HCT116 (cell line): ENCODE measurements around the gene GLOD4. TPM values are rescaled to one million over a fixed set of nuclear protein-coding genes. Genes with fewer than 3 reads are reported as not detected.
A peak's percentile ranks its signal among the peaks of the same experiment; 100 is the strongest.

Experiments used
- ATAC-seq: fragments of 200-7000 bp; cut with Tn5 transposase; 2 replicates; pipeline ENCODE4 v1.9.1; 2020; ENCODE audit warnings: mild to moderate bottlenecking, moderate library complexity
- BruUV-seq: library from RNA; stranded (reverse); fragments of 400-500 nt; replicated peaks from 2 replicates; lab custom pipeline; 2021; lab: Mats Ljungman, UMichigan
- CTCF ChIA-PET: fragments of 300-600 bp; sonication (Branson Sonifier 250); formaldehyde crosslinking; loops from one replicate; lab custom pipeline; 2021; ENCODE audit warnings: antibody characterized with exemption; lab: Charles Lee
- POLR2A ChIA-PET: fragments of 300-600, 350-600 bp; sonication (Branson Sonifier 250); formaldehyde crosslinking; loops from one replicate; lab custom pipeline; 2021; ENCODE audit warnings: antibody characterized with exemption; lab: Charles Lee
- RAD21 ChIA-PET, 2 experiments: fragments of 300-600 bp; sonication (Branson Sonifier 250); formaldehyde crosslinking; loops; one replicate each; lab custom pipeline; 2023; ENCODE audit warnings: low total read pairs in 2 of 2; ENCODE audit not compliant: uncharacterized antibody in 2 of 2, unreplicated experiment in 2 of 2, low non-redundant PET in 1 of 2; lab: Charles Lee
- DNase-seq: peaks from one replicate; pipeline ENCODE4 v3.0.0-alpha.2; 2010; ENCODE audit warnings: low read depth, low spot score
- H2AFZ ChIP-seq: fragments of 200-600 bp; shearing (Covaris generic), sonication (generic); 2 replicates; pipeline ENCODE4 v1.6.1; 2017; ENCODE audit warnings: low read depth, mixed run types, mixed read lengths, antibody characterized with exemption, low read length; ENCODE audit not compliant: poor library complexity, severe bottlenecking
- H3K27ac ChIP-seq: 2 replicates; pipeline ENCODE4 v1.5.1; 2012; ENCODE audit warnings: low read depth, low read length
- H3K27me3 ChIP-seq: fragments of 200-600 bp; sonication (generic); 2 replicates; pipeline ENCODE4 v1.6.1; 2016; ENCODE audit warnings: mixed run types, low read length, mixed read lengths; ENCODE audit not compliant: insufficient read depth
- H3K36me3 ChIP-seq, 2 experiments: fragments of 200-500 bp in 1 of 2; fragments of 200-600 bp in 1 of 2; sonication (Bioruptor generic) in 1 of 2; sonication (generic) in 1 of 2; 2 replicates each; pipeline versions ENCODE4 v1.5.1 to v1.6.1; 2014 to 2016; ENCODE audit warnings: low read length in 2 of 2, inconsistent platforms in 1 of 2, mixed read lengths in 1 of 2, mixed run types in 1 of 2; ENCODE audit not compliant: insufficient read depth in 2 of 2, control insufficient read depth in 1 of 2
- H3K4me1 ChIP-seq, 2 experiments: fragments of 200-600 bp in 1 of 2; sonication (generic) in 1 of 2; 2 replicates each; pipeline versions ENCODE4 v1.5.1 to v1.6.1; 2012 to 2017; ENCODE audit warnings: low read length in 2 of 2, inconsistent platforms in 1 of 2, mild to moderate bottlenecking in 1 of 2, mixed read lengths in 1 of 2, mixed run types in 1 of 2, moderate library complexity in 1 of 2; ENCODE audit not compliant: insufficient read depth in 2 of 2, control insufficient read depth in 1 of 2
- H3K4me2 ChIP-seq: fragments of 200-600 bp; sonication (generic); 2 replicates; pipeline ENCODE4 v1.6.1; 2017; ENCODE audit warnings: mixed run types, low read length, mixed read lengths
- H3K4me3 ChIP-seq, 2 experiments: fragments of 200-600 bp in 1 of 2; sonication (generic) in 1 of 2; replicated peaks in 1 of 2; 2 replicates each; pipeline ENCODE4 v1.5.1; 2011 to 2016; ENCODE audit warnings: low read length in 2 of 2, control low read depth in 1 of 2, low read depth in 1 of 2, mild to moderate bottlenecking in 1 of 2, mixed read lengths in 1 of 2, mixed run types in 1 of 2
- H3K79me2 ChIP-seq: fragments of 200-600 bp; sonication (generic); 2 replicates; pipeline ENCODE4 v1.6.1; 2017; ENCODE audit warnings: mild to moderate bottlenecking, mixed run types, low read length, moderate library complexity, mixed read lengths; ENCODE audit not compliant: insufficient read depth
- H3K9ac ChIP-seq: fragments of 200-600 bp; sonication (generic); 2 replicates; pipeline ENCODE4 v1.6.1; 2016; ENCODE audit warnings: low read length, mixed read lengths
- H3K9me2 ChIP-seq: fragments of 200-600 bp; sonication (generic), shearing (Covaris generic); 2 replicates; pipeline ENCODE4 v1.6.1; 2017; ENCODE audit warnings: mixed run types, mild to moderate bottlenecking, moderate library complexity; ENCODE audit not compliant: insufficient read depth
- H3K9me3 ChIP-seq, 2 experiments: fragments of 200-500 bp in 1 of 2; fragments of 200-600 bp in 1 of 2; sonication (Bioruptor generic) in 1 of 2; sonication (generic) in 1 of 2; 2 replicates each; pipeline ENCODE4 v1.6.1; 2014 to 2017; ENCODE audit warnings: low read length in 2 of 2, mixed read lengths in 2 of 2, inconsistent platforms in 1 of 2, low read depth in 1 of 2, mild to moderate bottlenecking in 1 of 2, mixed run types in 1 of 2, moderate library complexity in 1 of 2; ENCODE audit not compliant: control insufficient read depth in 1 of 2, insufficient read depth in 1 of 2
- H4K20me1 ChIP-seq: fragments of 200-600 bp; sonication (generic), shearing (Covaris generic); 2 replicates; pipeline ENCODE4 v1.6.1; 2017; ENCODE audit warnings: mixed run types, mild to moderate bottlenecking, moderate library complexity; ENCODE audit not compliant: insufficient read depth
- ATF3 ChIP-seq: IDR thresholded peaks from 2 replicates; pipeline ENCODE4 v1.6.1; 2012
- CBX3 ChIP-seq: IDR thresholded peaks from 2 replicates; pipeline ENCODE4 v1.6.1; 2012; ENCODE audit warnings: low read depth
- CEBPB ChIP-seq: IDR thresholded peaks from 2 replicates; pipeline ENCODE4 v1.6.1; 2012; ENCODE audit warnings: low read depth
- CTCF ChIP-seq, 3 experiments: fragments of 200-600 bp in 1 of 3; sonication (generic) in 1 of 3; IDR thresholded peaks in 2 of 3; conservative IDR thresholded peaks in 1 of 3; 2 replicates each; pipeline ENCODE4 v1.5.1; 2012 to 2017; ENCODE audit warnings: low read depth in 2 of 3, low read length in 2 of 3, antibody characterized with exemption in 1 of 3, borderline replicate concordance in 1 of 3, control low read depth in 1 of 3, mild to moderate bottlenecking in 1 of 3, mixed read lengths in 1 of 3, mixed run types in 1 of 3, moderate library complexity in 1 of 3; ENCODE audit not compliant: insufficient read depth in 1 of 3
- EGR1 ChIP-seq: IDR thresholded peaks from 2 replicates; pipeline ENCODE4 v1.6.1; 2012; ENCODE audit warnings: low read depth
- ELF1 ChIP-seq: IDR thresholded peaks from 2 replicates; pipeline ENCODE4 v1.6.1; 2012; ENCODE audit warnings: low read depth, borderline replicate concordance
- EZH2 ChIP-seq: fragments of 200-600 bp; sonication (generic); IDR thresholded peaks from 2 replicates; pipeline ENCODE4 v1.6.1; 2017; ENCODE audit warnings: antibody characterized with exemption, mixed run types
- EZH2phosphoT487 ChIP-seq: fragments of 200-600 bp; IDR thresholded peaks from 2 replicates; pipeline ENCODE4 v1.6.1; 2018; ENCODE audit warnings: antibody characterized with exemption, borderline replicate concordance
- FOSL1 ChIP-seq: IDR thresholded peaks from 2 replicates; pipeline ENCODE4 v1.6.1; 2012; ENCODE audit warnings: low read depth
- POLR2AphosphoS5 ChIP-seq: IDR thresholded peaks from 2 replicates; pipeline ENCODE4 v1.6.1; 2011; ENCODE audit warnings: mild to moderate bottlenecking, low read depth, low read length, moderate library complexity
- SIN3A ChIP-seq: IDR thresholded peaks from 2 replicates; pipeline ENCODE4 v1.6.1; 2012; ENCODE audit warnings: low read depth
- TCF7L2 ChIP-seq: IDR thresholded peaks from 2 replicates; pipeline ENCODE4 v1.7.0; 2011; ENCODE audit warnings: borderline replicate concordance, inconsistent platforms; ENCODE audit not compliant: insufficient read depth, insufficient read length; ENCODE audit errors: extremely low read depth
- YY1 ChIP-seq: IDR thresholded peaks from 2 replicates; pipeline ENCODE4 v1.6.1; 2011; ENCODE audit warnings: low read length, low read depth, moderate library complexity, mild to moderate bottlenecking; ENCODE audit not compliant: insufficient replicate concordance; ENCODE audit errors: extremely low read depth
- ZFX ChIP-seq: fragments of 450-650 bp; IDR thresholded peaks from 2 replicates; pipeline ENCODE4 v1.6.1; 2017
- ZNF274 ChIP-seq: fragments of 200-500 bp; sonication (Bioruptor generic); IDR thresholded peaks from 2 replicates; pipeline ENCODE4 v1.6.1; 2014; ENCODE audit warnings: mild to moderate bottlenecking, low read depth, low read length, inconsistent platforms
- intact Hi-C: fragments of 100-400 bp; cut with micrococcal nuclease; formaldehyde crosslinking; loops from 2 replicates; pipeline ENCODE4 v1.10.0; 2022
- total RNA-seq: library from RNA; stranded (reverse); gene quantifications from one replicate; pipeline ENCODE4 v1.2.1, GENCODE V29; 2021; ENCODE audit not compliant: unreplicated experiment

Gene GLOD4
- total RNA-seq, 1 experiment from 2014 or later, result 80.7 TPM

GRCh38 chr17:721540-721937 lies 60.5 kb downstream of the GLOD4 start:
- TSS peak; percentile 23 for BruUV-seq
- no peak for ATAC-seq
- Histone ChIP-seq H3K4me1 (no peaks in the 10 kb centered on the region), H3K36me3 (no peaks in the 10 kb centered on the region), H3K79me2 (no peaks in the 10 kb centered on the region), H3K9me2 (no peaks in the 10 kb centered on the region), H2AFZ (no peak overlapping the region), H3K27me3 (no peaks in the 10 kb centered on the region), H3K9me3 (no peaks in the 10 kb centered on the region), H3K4me3 (no peak overlapping the region), H3K9ac (no peak overlapping the region), H3K4me2 (no peak overlapping the region), H4K20me1 (no peaks in the 10 kb centered on the region), H3K27ac (no peak overlapping the region)
- DNase-seq, result no peak
- ChIA-PET POLR2A (no interaction called here), RAD21 (no interaction called here), CTCF (no interaction called here)
- TF ChIP-seq ATF3 (no peak), ELF1 (no peak), EGR1 (no peak), CEBPB (no peak), CBX3 (no peak), FOSL1 (no peak), ZNF274 (no peak), EZH2phosphoT487 (no peak), SIN3A (no peak), EZH2 (no peak), POLR2AphosphoS5 (no peak), CTCF (IDR thresholded peaks at IDR 0.05 in 2 of 3, conservative IDR thresholded peaks at IDR 0.05 in 1 of 3; ENCODE audit: borderline replicate concordance in 1 of 3, insufficient read depth in 1 of 3, low read depth in 2 of 3, low read length in 2 of 3) (no peak), ZFX (no peak), TCF7L2 (no peak), YY1 (no peak)
- intact Hi-C loops, result no loop called here
